SK-N-SH (cell line): ENCODE measurements around the gene ITGA2.

Experiments
- CTCF ChIP-seq: fragments of 200-600 bp; sonication (generic); IDR thresholded peaks from 2 replicates; pipeline ENCODE4 v1.6.1; 2017; ENCODE audit warnings: antibody characterized with exemption, mild to moderate bottlenecking, moderate library complexity
- EZH2phosphoT487 ChIP-seq: fragments of 200-600 bp; sonication (generic); IDR thresholded peaks from 2 replicates; pipeline ENCODE4 v1.6.1; 2017; ENCODE audit warnings: low read depth, mixed run types, mild to moderate bottlenecking, antibody characterized with exemption, moderate library complexity, borderline replicate concordance
- GABPA ChIP-seq: IDR thresholded peaks from 2 replicates; pipeline ENCODE4 v1.4.0; 2012; ENCODE audit warnings: low read depth, mild to moderate bottlenecking
- GATA2 ChIP-seq: sonication (generic); formaldehyde crosslinking; IDR thresholded peaks from 2 replicates; pipeline ENCODE4 v1.5.0; 2020; ENCODE audit warnings: mild to moderate bottlenecking, missing genetic modification reagents
- MAX ChIP-seq: IDR thresholded peaks from 2 replicates; pipeline ENCODE4 v1.4.0; 2012; ENCODE audit warnings: low read depth
- POLR2AphosphoS5 ChIP-seq: IDR thresholded peaks from 2 replicates; pipeline ENCODE4 v1.6.1; 2012; ENCODE audit warnings: low read depth, low read length
- RAD21 ChIP-seq: IDR thresholded peaks from 2 replicates; pipeline ENCODE4 v1.6.1; 2012; ENCODE audit warnings: mild to moderate bottlenecking, low read length
- SMC3 ChIP-seq: IDR thresholded peaks from 2 replicates; pipeline ENCODE4 v1.6.1; 2012; ENCODE audit warnings: low read depth, low read length, improper control_type of control experiment
- TAF1 ChIP-seq: IDR thresholded peaks from 2 replicates; pipeline ENCODE4 v1.6.1; 2012; ENCODE audit warnings: low read depth, mild to moderate bottlenecking, low read length, moderate library complexity, borderline replicate concordance
- USF1 ChIP-seq: IDR thresholded peaks from 2 replicates; pipeline ENCODE4 v1.4.0; 2012; ENCODE audit warnings: low read depth, borderline replicate concordance
- YY1 ChIP-seq: IDR thresholded peaks from 2 replicates; pipeline ENCODE4 v1.4.0; 2012; ENCODE audit warnings: low read depth, mild to moderate bottlenecking
- ZBTB33 ChIP-seq: IDR thresholded peaks from 2 replicates; pipeline ENCODE4 v1.4.0; 2012; ENCODE audit warnings: low read depth, borderline replicate concordance

GRCh38 chr5:53039855-53040254 lies 50.7 kb downstream of the ITGA2 start:
- TF ChIP-seq YY1 (no peak), EZH2phosphoT487 (no peak), CTCF (no peak), POLR2AphosphoS5 (no peak), MAX (no peak), TAF1 (no peak), GATA2 (CRISPR knock-in tag) (no peak), USF1 (no peak), RAD21 (no peak), ZBTB33 (no peak), SMC3 (no peak), GABPA (no peak)
